HK-2 (cell line): ENCODE data around the gene TMEM207.
A peak's percentile ranks its signal among the peaks of the same experiment; 100 is the strongest.

Source experiments
- DNase-seq: peaks from one replicate; pipeline ENCODE4 v3.0.0-alpha.2; 2018; ENCODE audit not compliant: unreplicated experiment

Gene TMEM207

GRCh38 chr3:190385731-190386688, 63.7 kb downstream of the TMEM207 start:
- peak; percentile 58 for DNase-seq

- DNase-seq = peak; percentile 68
These were observed 65.4 kb downstream of the TMEM207 start for GRCh38 chr3:190384309-190384756.

- DNase-seq = no peak
These were observed 67.6 kb downstream of the TMEM207 start for GRCh38 chr3:190382082-190382481.

- DNase-seq = no peak
These were observed 68.3 kb downstream of the TMEM207 start for GRCh38 chr3:190381441-190381840.

- no peak for DNase-seq
These were observed 69.5 kb downstream of the TMEM207 start for GRCh38 chr3:190380184-190380583.
